Measurements from ENCODE around the gene XXYLT1. TPM values are rescaled to one million over a fixed set of nuclear protein-coding genes. Genes with fewer than 3 reads are reported as not detected.
"Not testable (repeated sequence)": the region's sequence is repeated elsewhere in the genome, so short reads cannot be mapped to it uniquely, and the experiment has no call there.

The XXYLT1 gene, protein sequence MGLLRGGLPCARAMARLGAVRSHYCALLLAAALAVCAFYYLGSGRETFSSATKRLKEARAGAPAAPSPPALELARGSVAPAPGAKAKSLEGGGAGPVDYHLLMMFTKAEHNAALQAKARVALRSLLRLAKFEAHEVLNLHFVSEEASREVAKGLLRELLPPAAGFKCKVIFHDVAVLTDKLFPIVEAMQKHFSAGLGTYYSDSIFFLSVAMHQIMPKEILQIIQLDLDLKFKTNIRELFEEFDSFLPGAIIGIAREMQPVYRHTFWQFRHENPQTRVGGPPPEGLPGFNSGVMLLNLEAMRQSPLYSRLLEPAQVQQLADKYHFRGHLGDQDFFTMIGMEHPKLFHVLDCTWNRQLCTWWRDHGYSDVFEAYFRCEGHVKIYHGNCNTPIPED
- 18.5 and 23.6 TPM in 2 replicates for total RNA-seq (2012; rRNA removed)

- Histone ChIP-seq H3K9ac (ENCODE audit: low read depth, low read length) (peak within 1 kb of the TSS; percentile 89), H3K27me3 (ENCODE audit: control insufficient read depth, insufficient read depth, low read length) (no peaks in the 10 kb centered on the region), H3K4me3 (ENCODE audit: low read length) (peak within 1 kb of the TSS; percentile 91), H3K9me3 (replicated peaks; ENCODE audit: low read length) (no peaks in the 10 kb centered on the region), H3K4me2 (ENCODE audit: low read length) (peak within 1 kb of the TSS; percentile 97), H3K36me3 (ENCODE audit: insufficient read depth, low read length) (peaks cover 4% of the 10 kb centered on the region), H3K4me1 (ENCODE audit: control insufficient read depth, insufficient read depth, low read length) (peaks cover 16% of the 10 kb centered on the region)
These were observed at the start of gene XXYLT1 for GRCh38 chr3:195270817-195271409. Gene XXYLT1 (minus strand): TSS chr3:195271159. CDS start chr3:195271058, 101 bp downstream.

DNA sequence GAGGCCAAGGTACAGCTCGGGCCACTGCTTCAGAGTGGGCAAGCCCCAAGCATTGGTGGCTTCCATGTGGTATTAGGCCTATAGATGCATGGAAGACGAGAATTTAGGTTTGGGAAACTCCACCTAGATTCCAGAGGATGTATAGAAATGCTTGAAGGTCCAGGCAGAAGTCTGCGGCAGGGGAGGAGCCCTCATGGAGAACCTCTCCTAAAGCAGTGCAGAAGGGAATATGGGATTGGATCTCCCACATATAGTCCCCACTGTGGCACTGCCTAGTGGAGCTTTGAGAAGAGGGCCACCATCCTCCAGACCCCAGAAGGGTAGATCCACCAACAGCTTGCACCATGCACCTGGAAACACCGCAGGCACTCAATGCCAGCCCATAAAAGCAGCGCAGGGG, 48.1 kb upstream of the XXYLT1 start:
- Histone ChIP-seq H3K9ac (ENCODE audit: low read depth, low read length) (no peak overlapping the region), H3K9me3 (replicated peaks; ENCODE audit: low read length) (no peaks in the 10 kb centered on the region), H3K36me3 (ENCODE audit: insufficient read depth, low read length) (peaks cover 31% of the 10 kb centered on the region), H3K4me2 (ENCODE audit: low read length) (no peak overlapping the region), H3K4me1 (ENCODE audit: control insufficient read depth, insufficient read depth, low read length) (no peaks in the 10 kb centered on the region), H3K4me3 (ENCODE audit: low read length) (no peak overlapping the region), H3K27me3 (ENCODE audit: control insufficient read depth, insufficient read depth, low read length) (no peaks in the 10 kb centered on the region)

DNA sequence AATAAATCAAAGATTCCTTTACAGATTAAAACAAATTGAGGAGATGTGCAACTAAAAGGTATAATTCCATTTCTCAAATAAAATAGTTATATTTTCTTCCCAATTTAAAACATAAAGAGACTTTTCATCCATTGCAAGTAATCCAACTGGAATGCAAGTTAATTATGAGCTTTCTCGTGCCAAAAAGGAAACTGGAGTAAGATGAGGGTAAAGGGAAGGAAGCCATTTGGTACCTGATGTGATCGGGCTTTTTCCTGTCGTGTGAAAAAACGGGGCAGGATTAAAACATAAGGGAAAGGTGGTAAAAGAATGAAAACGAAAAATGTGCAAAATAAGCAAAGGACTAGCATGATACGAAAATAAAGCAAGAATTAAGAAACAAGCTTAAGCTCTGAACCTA, 41.8 kb upstream of the XXYLT1 start:
- H3K4me3 ChIP-seq (ENCODE audit: low read length) = no peak overlapping the region
- H3K36me3 ChIP-seq (ENCODE audit: insufficient read depth, low read length) = peaks cover 6% of the 10 kb centered on the region
- no peaks in the 10 kb centered on the region for H3K27me3 ChIP-seq (ENCODE audit: control insufficient read depth, insufficient read depth, low read length)
- no peaks in the 10 kb centered on the region for H3K4me1 ChIP-seq (ENCODE audit: control insufficient read depth, insufficient read depth, low read length)
- H3K9me3 ChIP-seq (replicated peaks; ENCODE audit: low read length) = no peaks in the 10 kb centered on the region
- no peak overlapping the region for H3K4me2 ChIP-seq (ENCODE audit: low read length)
- H3K9ac ChIP-seq (ENCODE audit: low read depth, low read length) = no peak overlapping the region

- H3K27me3 ChIP-seq (ENCODE audit: control insufficient read depth, insufficient read depth, low read length) = no peaks in the 10 kb centered on the region
- no peak overlapping the region for H3K4me3 ChIP-seq (ENCODE audit: low read length)
- no peak overlapping the region for H3K4me2 ChIP-seq (ENCODE audit: low read length)
- H3K9ac ChIP-seq (ENCODE audit: low read depth, low read length) = no peak overlapping the region
- H3K9me3 ChIP-seq (replicated peaks; ENCODE audit: low read length) = no peaks in the 10 kb centered on the region
- peaks cover 7% of the 10 kb centered on the region for H3K36me3 ChIP-seq (ENCODE audit: insufficient read depth, low read length)
- H3K4me1 ChIP-seq (ENCODE audit: control insufficient read depth, insufficient read depth, low read length) = peaks cover 4% of the 10 kb centered on the region
These were observed 36.8 kb upstream of the XXYLT1 start for GRCh38 chr3:195307711-195308110.

GRCh38 chr3:195306369-195306768, 35.4 kb upstream of the XXYLT1 start:
- H3K4me2 ChIP-seq (ENCODE audit: low read length) = no peak overlapping the region
- H3K4me3 ChIP-seq (ENCODE audit: low read length) = no peak overlapping the region
- H3K9ac ChIP-seq (ENCODE audit: low read depth, low read length) = no peak overlapping the region
- no peaks in the 10 kb centered on the region for H3K9me3 ChIP-seq (replicated peaks; ENCODE audit: low read length)
- peaks cover 13% of the 10 kb centered on the region for H3K4me1 ChIP-seq (ENCODE audit: control insufficient read depth, insufficient read depth, low read length)
- H3K27me3 ChIP-seq (ENCODE audit: control insufficient read depth, insufficient read depth, low read length) = no peaks in the 10 kb centered on the region
- H3K36me3 ChIP-seq (ENCODE audit: insufficient read depth, low read length) = peaks cover 11% of the 10 kb centered on the region

- Histone ChIP-seq H3K27me3 (ENCODE audit: control insufficient read depth, insufficient read depth, low read length) (no peaks in the 10 kb centered on the region), H3K36me3 (ENCODE audit: insufficient read depth, low read length) (peaks cover 23% of the 10 kb centered on the region), H3K9me3 (replicated peaks; ENCODE audit: low read length) (no peaks in the 10 kb centered on the region), H3K4me2 (ENCODE audit: low read length) (peak overlapping the region; percentile 51), H3K4me1 (ENCODE audit: control insufficient read depth, insufficient read depth, low read length) (peaks cover 13% of the 10 kb centered on the region), H3K4me3 (ENCODE audit: low read length) (no peak overlapping the region), H3K9ac (ENCODE audit: low read depth, low read length) (no peak overlapping the region)
These were observed 31.5 kb upstream of the XXYLT1 start for GRCh38 chr3:195302431-195302830.

GRCh38 chr3:195297446-195297845, 26.5 kb upstream of the XXYLT1 start:
- no peaks in the 10 kb centered on the region for H3K27me3 ChIP-seq (ENCODE audit: control insufficient read depth, insufficient read depth, low read length)
- peaks cover 31% of the 10 kb centered on the region for H3K36me3 ChIP-seq (ENCODE audit: insufficient read depth, low read length)
- no peak overlapping the region for H3K4me3 ChIP-seq (ENCODE audit: low read length)
- H3K4me2 ChIP-seq (ENCODE audit: low read length) = no peak overlapping the region
- no peaks in the 10 kb centered on the region for H3K9me3 ChIP-seq (replicated peaks; ENCODE audit: low read length)
- no peak overlapping the region for H3K9ac ChIP-seq (ENCODE audit: low read depth, low read length)
- peaks cover 6% of the 10 kb centered on the region for H3K4me1 ChIP-seq (ENCODE audit: control insufficient read depth, insufficient read depth, low read length)

GRCh38 chr3:195296662-195297061, 25.7 kb upstream of the XXYLT1 start:
- Histone ChIP-seq H3K36me3 (ENCODE audit: insufficient read depth, low read length) (peaks cover 28% of the 10 kb centered on the region), H3K9me3 (replicated peaks; ENCODE audit: low read length) (no peaks in the 10 kb centered on the region), H3K4me1 (ENCODE audit: control insufficient read depth, insufficient read depth, low read length) (no peaks in the 10 kb centered on the region), H3K9ac (ENCODE audit: low read depth, low read length) (no peak overlapping the region), H3K27me3 (ENCODE audit: control insufficient read depth, insufficient read depth, low read length) (no peaks in the 10 kb centered on the region), H3K4me2 (ENCODE audit: low read length) (no peak overlapping the region), H3K4me3 (ENCODE audit: low read length) (no peak overlapping the region)

DNA sequence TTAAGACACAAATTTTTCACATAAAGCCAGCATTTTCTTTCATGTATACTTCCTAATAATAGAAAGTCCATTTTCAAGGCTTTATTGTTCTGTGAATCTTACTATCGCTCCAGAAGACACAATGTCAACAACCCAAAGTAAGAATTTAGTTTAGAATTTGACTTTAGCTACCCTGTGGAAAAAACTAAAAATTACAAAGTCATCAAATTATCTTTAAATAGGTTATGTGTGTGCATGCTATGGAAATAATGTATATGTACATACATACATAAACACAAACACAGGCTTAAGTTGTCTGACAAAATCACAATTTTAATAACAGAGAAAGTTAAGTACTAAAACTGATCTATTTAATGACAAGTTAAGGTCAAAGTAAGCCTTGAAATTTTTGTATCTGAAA, 20.2 kb upstream of the XXYLT1 start:
- H3K9ac ChIP-seq (ENCODE audit: low read depth, low read length) = no peak overlapping the region
- no peaks in the 10 kb centered on the region for H3K9me3 ChIP-seq (replicated peaks; ENCODE audit: low read length)
- H3K36me3 ChIP-seq (ENCODE audit: insufficient read depth, low read length) = peaks cover 32% of the 10 kb centered on the region
- no peaks in the 10 kb centered on the region for H3K27me3 ChIP-seq (ENCODE audit: control insufficient read depth, insufficient read depth, low read length)
- H3K4me1 ChIP-seq (ENCODE audit: control insufficient read depth, insufficient read depth, low read length) = peaks cover 10% of the 10 kb centered on the region
- no peak overlapping the region for H3K4me2 ChIP-seq (ENCODE audit: low read length)
- H3K4me3 ChIP-seq (ENCODE audit: low read length) = no peak overlapping the region

DNA sequence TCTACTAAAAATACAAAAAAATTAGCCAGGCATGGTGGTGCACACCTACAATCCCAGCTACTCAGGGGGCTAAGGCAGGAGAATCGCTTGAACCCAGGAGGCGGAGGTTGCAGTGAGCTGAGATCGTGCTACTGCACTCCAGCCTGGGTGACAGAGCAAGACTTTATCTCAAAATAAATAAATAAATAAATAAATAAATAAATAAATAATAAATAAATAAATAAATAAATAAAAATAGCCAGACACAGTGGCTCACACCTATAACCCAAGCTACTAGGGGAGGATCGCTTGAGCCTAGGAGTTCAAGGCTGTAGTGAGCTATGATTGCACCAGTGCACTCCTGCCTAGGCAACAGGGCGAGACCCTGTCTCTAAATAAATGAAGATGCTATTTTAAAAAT, 19.7 kb upstream of the XXYLT1 start:
- H3K9me3 ChIP-seq (replicated peaks; ENCODE audit: low read length); H3K4me2 ChIP-seq (ENCODE audit: low read length); H3K27me3 ChIP-seq (ENCODE audit: control insufficient read depth, insufficient read depth, low read length); H3K9ac ChIP-seq (ENCODE audit: low read depth, low read length); H3K4me3 ChIP-seq (ENCODE audit: low read length): not testable (repeated sequence)
- Histone ChIP-seq H3K4me1 (ENCODE audit: control insufficient read depth, insufficient read depth, low read length) (peaks cover 14% of the 10 kb centered on the region), H3K36me3 (ENCODE audit: insufficient read depth, low read length) (peaks cover 33% of the 10 kb centered on the region)

DNA sequence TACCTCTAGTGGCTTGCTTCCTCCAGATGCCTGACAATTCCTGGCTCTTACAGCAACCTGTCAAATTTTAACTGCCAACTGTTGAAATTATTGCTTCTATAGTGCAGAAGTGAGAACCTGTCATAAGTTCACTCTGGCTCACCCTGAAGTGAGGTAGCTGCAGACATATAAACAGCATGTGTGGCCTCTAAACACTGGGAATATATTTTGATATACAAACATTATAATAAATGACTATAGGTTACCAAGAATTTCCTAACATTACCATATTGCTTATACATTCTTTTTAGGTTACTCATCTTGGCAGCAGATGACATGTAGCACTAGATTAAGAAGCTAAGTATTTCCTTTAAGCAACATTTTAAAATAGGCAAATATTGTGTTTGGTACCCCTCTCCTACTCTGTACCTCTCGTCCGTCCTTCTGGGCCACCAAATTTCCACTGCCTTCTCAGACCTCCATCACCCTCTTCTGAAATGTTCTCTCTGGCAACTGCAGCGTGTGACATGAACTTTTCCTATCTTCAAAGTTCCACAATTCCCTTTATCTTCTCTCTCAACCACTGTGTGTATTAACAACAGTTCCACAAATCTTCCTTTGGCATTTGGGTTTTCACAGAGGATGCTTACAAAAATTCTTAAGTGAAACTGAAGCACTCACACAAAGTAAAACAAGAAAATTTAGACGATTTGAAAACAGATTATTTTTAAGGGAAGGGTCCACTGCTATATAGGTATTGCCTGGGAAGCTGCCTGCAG, 15.3 kb upstream of the XXYLT1 start:
- Histone ChIP-seq H3K36me3 (ENCODE audit: insufficient read depth, low read length) (peaks cover 44% of the 10 kb centered on the region), H3K9ac (ENCODE audit: low read depth, low read length) (no peak overlapping the region), H3K27me3 (ENCODE audit: control insufficient read depth, insufficient read depth, low read length) (no peaks in the 10 kb centered on the region), H3K9me3 (replicated peaks; ENCODE audit: low read length) (no peaks in the 10 kb centered on the region), H3K4me2 (ENCODE audit: low read length) (peak overlapping the region; percentile 40), H3K4me1 (ENCODE audit: control insufficient read depth, insufficient read depth, low read length) (peaks cover 16% of the 10 kb centered on the region), H3K4me3 (ENCODE audit: low read length) (no peak overlapping the region)

All from skeletal muscle satellite cell (primary cell).